HL-60/S4 treated with retinoic acid at 250 ng/mL for 4 days and 3 days (cell line): ENCODE data around the gene ARL10.

Experiments
- in situ Hi-C: fragments of 300-500 bp; cut with MboI; formaldehyde crosslinking; loops from 2 replicates; pipeline ENCODE4 v1.7.0; 2022; ENCODE audit warnings: low sequenced_read_pairs

Gene ARL10

GRCh38 chr5:176361437-176362232 is 3.7 kb upstream of the ARL10 start, which contains the start of gene KIAA1191:
TSS of gene KIAA1191 (minus strand) at chr5:176361764. CDS start at chr5:176359508, 2,256 bp downstream.
- in situ Hi-C loops, result no loop called here

DNA sequence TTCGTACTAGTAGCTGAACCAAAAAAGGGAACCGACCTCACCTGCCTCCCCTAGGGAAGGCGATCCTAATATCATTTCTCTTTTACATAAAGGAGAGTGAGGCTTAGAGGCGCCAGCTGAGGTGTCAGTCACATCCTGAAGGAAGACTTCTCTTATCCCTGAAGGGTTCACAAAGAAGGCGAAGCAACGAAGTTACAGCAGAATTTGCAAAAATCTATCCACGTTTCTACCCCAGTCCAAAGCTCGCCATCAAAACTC is 3.1 kb upstream of the ARL10 start:
- in situ Hi-C loops, result no loop called here

DNA sequence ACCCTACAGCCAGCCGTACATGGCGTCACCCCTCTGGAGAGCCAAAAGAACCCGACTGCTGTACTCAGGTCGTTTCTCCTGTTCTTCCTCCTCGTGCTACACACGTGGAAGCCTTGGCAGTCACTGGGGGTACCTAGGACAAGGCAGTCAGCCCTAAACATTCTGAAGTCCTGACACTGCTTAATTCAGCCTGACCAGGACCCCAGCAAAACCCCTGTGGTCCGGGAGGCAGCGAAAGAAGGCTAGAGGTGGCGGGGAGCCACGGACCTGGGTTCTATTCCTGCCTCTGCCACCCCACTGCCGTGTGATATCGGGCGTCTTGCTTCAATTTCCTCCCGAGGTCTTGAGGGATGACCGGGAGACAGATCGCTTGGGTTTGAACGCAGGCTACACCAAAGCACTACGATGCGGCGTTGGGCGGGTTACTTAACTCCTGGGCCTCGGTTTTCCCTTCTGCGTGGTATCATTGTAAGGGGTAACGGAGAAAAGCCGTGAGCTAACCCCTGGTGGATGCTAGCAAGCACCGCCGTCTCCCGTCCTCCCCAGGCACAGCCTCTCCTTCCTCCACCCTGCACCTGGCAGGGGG is 429 bp upstream of the ARL10 start:
- in situ Hi-C loops, result no loop called here

GRCh38 chr5:176366232-176366894 is 1.1 kb downstream of the ARL10 start:
- in situ Hi-C loops, result no loop called here

DNA sequence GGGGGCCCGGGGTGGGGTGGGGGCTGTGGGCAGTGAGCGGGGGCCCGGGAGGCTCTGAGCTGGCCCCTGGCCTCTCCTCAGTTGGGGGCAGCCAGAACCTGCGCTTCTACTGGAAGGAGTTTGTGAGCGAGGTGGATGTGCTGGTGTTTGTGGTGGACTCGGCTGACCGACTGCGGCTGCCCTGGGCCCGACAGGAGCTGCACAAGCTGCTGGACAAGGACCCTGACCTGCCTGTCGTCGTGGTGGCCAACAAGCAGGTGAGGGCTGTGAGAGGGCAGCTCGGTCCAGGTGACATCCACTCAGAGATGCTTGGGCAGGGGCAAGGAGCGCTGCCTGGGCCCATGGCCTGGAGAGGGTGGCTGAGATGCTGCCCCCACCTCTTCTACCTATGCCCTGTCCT is 3.4 kb downstream of the ARL10 start:
- in situ Hi-C loops, result no loop called here

- in situ Hi-C loops, result no loop called here
These were observed 4.8 kb downstream of the ARL10 start for GRCh38 chr5:176369934-176370711.

- in situ Hi-C loops, result no loop called here
These were observed 6.6 kb downstream of the ARL10 start for GRCh38 chr5:176371621-176372539.

DNA sequence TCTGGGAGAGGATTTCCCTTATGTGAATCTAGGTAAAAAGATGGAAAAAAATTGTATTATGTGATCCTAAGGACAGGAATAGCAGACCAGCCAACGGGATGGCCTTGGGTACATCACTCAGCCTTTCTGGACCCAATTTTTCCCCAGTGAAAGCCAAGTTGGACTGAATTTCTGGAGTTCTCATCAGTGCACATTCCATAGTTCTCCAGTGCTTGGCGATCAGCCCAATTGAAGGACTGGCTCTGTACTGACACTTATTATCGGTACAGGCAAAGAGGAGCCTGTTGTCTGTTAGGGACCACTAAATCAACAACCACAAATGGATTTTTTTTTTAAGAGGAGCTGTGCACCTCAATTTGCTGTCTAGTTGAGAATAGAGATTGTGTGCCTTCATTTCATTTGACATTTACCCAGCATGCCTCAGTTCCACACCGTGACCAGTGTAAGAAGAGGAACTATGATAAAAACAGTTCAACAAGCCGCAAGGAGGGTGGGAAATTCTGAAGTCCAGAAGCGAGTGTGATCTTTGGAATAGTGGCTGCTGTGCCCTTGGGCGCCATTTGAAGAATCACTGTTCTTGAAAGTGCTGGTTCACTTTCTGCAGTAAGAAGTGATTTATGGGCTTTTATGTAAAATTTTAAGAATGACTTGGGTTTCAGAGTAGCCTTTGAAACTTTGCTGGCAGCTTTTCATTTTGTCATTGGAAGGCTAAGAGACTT is 8.0 kb downstream of the ARL10 start:
- in situ Hi-C loops, result no loop called here

DNA sequence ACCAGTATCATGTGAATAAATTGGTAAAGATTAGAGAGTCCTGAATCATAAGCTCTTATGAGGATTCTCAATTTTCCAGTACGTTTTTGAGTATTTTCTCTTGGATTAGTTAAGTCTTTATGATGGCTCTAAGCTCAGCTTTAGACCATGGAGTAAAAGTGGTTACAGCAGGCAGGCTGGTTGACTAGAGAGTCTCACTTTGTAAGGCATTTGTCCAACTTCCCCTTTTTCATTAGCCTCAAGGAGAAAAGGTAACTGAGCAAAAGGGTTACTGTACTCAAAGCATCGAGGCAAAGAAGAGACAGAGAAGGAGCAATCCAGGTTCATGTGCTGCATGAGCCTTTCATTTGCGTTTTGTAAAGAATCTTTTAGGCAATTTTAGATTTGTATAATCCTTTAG is 14.6 kb downstream of the ARL10 start:
- in situ Hi-C loops, result no loop called here

DNA sequence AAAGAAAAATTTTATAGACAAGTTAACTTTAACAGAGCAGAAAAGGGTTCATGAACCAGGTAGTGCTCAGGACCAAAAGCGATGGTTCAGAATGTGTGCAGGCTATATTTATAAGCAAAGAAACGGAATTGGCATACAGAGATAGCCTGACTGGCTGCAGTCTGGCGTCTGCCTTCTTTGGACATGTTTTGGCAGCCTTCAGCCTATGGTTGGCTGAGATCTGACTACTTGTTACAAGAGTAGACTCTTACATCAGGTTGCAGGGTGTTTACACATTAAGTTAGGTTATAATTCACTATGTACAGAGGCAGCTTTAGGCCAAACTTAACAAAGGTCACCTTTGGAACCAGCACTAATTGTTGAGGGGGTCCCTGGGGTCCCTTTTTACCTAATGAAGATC is 16.1 kb downstream of the ARL10 start:
- in situ Hi-C loops, result no loop called here

- in situ Hi-C loops, result no loop called here
These were observed 16.7 kb downstream of the ARL10 start for GRCh38 chr5:176381979-176382378.

DNA sequence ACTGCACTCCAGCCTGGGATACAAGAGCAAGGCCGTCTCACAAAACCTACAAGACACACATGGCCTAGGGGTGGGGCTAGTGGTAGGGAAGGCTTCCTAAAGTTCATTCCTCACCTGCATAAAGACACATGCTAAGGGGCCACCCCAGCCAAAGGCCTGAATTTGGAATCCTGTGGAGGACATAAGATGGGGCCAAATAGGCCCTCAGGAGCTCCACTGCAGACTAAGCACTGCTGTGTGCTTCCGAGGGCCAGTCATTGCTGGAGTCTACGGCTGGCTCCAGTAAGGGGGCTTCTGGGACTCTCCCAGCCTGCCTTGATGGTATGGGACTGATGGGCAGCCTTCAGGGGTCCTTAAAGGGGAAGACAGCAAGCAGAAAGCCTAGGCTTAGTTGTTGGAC is 17.4 kb downstream of the ARL10 start:
- in situ Hi-C loops, result no loop called here

DNA sequence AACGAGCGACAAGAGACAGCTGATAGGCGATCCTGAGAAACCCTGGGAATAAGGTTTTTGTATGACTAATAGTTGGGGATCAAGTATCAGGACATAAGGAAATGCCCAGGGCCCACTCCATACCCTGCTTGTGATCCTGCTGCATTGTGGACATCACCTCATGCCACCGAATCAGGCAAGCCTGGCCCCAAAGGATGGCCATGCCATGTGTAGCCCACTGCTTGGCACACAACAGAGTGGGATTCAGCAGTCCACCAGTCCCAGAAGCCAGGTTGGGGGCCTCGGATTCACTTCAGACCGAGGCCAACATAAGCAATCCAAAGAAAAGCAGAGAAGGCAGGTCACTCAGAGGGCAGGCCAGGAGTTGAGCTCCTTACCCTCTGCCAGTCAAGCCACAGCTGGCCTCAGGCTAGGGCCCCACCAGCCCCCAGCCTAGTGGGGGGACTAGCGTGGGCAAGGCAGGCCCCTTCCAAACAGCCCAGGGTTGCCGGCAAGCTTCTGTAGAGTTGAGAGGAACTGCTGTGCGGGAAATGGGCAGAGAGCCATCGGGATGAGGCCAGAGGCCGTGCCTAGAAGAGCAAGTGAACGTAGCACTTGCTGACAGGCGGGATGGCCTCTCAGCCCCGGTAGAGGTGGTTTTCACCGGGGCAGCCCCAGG is 18.1 kb downstream of the ARL10 start:
- in situ Hi-C loops, result no loop called here

DNA sequence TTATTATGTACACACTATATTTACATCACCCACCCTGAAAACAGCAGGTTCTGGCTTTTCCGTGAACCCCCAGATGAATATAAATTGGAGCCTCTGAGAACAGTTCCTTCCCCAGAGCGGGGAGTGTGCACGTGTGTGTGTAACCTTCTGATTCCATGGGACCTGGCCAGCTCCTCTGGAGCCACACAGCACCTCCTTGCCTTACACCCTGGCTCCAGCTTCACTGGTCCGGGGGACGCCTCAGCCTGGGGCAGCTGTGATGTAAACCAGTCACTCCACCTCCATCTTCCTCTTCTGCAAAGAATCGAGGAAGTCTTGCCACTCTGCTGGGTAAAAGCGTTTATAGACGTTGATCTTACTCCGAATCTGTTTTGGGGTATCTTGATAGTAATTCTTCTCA is 18.7 kb downstream of the ARL10 start:
- in situ Hi-C loops, result no loop called here

GRCh38 chr5:176384366-176384930 is 19.2 kb downstream of the ARL10 start:
- in situ Hi-C loops, result no loop called here

- in situ Hi-C loops, result no loop called here
These were observed 19.7 kb downstream of the ARL10 start for GRCh38 chr5:176384991-176385390.

- in situ Hi-C loops, result no loop called here
These were observed 21.2 kb downstream of the ARL10 start for GRCh38 chr5:176386491-176386890.

DNA sequence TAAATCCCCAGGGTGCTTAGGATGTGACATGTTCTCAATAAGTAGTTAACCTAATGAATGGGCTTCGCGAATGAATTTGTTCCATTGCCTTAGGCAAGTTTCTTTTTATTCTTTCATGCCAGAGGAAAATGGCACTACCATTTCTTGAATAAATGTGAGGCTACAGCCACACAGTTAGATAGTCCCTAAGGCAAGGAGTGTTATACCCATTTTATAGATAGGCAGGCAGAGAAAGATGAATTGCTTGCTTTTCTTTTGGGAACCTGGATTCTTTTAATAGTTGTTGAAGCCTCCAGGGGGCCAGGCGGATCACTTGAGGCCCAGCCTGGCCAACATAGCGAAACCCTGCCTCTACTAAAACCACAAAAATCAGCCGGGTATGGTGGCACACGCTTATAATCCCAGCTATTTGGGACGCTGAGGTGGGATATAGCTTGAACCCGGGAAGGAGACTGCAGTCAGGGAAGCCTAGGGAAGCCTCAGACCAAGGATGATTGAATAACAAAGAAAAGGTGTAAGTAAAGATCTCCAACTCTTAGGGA is 22.2 kb downstream of the ARL10 start:
- in situ Hi-C loops, result no loop called here

GRCh38 chr5:176388003-176388443 is 22.7 kb downstream of the ARL10 start:
- in situ Hi-C loops, result no loop called here
